HG02840 (cell line): ENCODE results near the gene CALHM4.

ENCODE experiments used
- ATAC-seq: cut with Tn5 transposase; IDR thresholded peaks from one replicate; pipeline ENCODE4 v1.9.1; 2021; ENCODE audit warnings: mild to moderate bottlenecking, moderate library complexity, moderate number of reproducible peaks; ENCODE audit not compliant: unreplicated experiment, low FRiP score

The CALHM4 gene

DNA sequence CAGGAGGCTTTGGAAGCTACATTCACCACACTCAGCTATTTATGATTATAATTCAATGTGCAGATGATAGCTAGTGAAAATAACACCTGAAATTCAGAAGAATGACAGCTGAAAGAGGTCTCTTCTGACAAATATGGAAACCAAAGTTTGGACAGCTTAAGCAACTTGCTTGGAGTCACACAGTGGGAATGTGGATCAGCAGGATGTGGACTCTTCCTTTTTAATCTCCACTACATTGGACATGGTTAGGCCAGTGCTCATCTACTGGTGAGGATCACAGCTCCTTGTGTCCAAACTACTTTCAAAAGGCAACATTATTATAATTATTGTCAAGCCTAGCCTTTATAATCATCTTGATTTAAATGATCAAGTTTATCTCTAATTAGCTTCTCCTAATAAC, 18.4 kb upstream of the CALHM4 start:
- no peak for ATAC-seq

- ATAC-seq: no peak
These were observed 17.3 kb upstream of the CALHM4 start for GRCh38 chr6:116536216-116536621.

- ATAC-seq: no peak
These were observed 11.1 kb upstream of the CALHM4 start for GRCh38 chr6:116542426-116542825.

- ATAC-seq: no peak
These were observed 10.4 kb upstream of the CALHM4 start for GRCh38 chr6:116543149-116543548.

DNA sequence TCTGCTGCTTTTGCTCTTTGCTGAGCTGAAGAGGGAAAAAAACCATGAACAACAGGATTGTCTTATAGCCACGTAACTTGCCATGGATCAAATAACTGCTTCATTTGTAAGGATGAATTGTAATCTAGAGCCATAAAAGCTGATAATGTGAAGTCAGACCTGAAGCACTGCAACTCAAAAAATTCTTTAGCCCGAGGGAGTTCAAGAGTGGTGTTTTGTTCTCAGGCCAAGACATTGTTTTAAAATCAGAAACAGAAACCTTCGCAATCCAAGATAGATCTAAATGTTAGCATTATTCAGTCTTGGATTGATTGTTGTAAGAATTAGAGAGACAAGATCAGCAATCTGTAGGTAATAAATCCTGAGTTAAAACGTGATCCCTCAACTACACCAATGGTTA, 7.9 kb upstream of the CALHM4 start, which contains the start of gene TRAPPC3L:
TSS of gene TRAPPC3L (minus strand) at position 34 of the 400 bp plus-strand sequence. CDS start 170 bp downstream, outside the sequence.
- ATAC-seq: no peak

- no peak for ATAC-seq
These were observed 6.2 kb upstream of the CALHM4 start for GRCh38 chr6:116547358-116547757.

- ATAC-seq: no peak
These were observed 2.8 kb upstream of the CALHM4 start for GRCh38 chr6:116550796-116551195.

GRCh38 chr6:116556065-116556464, 2.5 kb downstream of the CALHM4 start:
- no peak for ATAC-seq

DNA sequence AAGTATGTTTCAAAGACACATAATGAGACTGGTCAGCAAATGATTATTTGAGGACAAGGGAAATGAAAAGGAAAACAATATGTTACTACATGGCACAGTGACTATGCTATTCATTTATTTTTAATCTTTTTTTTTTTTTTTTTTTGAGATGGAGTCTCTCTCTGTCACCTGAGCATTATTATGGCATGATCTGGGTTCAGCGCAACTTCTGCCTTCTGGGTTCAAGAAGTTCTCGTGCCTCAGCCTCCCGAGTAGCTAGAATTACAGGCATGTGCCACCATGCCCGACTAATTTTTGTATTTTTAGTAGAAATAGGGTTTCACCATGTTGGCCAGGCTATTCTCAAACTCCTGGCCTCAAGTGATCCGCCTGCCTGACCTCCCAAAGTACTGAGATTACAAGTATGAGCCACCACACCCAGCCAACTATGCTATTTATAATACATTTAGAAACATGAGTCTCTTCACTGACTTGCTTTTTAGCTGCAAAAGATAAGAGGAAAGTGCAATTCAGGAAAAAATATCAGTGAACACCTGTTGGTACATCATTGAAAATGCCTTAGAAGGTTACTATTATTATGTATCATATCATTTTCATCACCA, 3.4 kb downstream of the CALHM4 start:
- no peak for ATAC-seq

DNA sequence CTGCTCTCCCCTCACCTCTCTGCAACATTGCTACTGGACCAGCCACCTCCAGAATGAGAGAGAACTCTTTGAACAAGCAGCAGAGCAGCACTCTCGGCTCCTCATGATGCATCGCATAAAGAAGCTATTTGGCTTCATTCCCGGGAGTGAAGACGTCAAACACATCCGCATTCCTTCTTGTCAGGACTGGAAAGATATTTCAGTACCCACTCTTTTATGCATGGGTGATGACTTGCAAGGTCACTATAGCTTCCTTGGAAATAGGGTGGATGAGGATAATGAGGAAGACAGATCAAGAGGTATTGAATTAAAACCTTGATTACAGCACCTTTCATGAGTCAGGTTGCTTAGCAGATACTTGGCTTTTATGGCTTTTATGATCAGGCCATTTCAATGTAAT, 4.3 kb downstream of the CALHM4 start:
- ATAC-seq: no peak

DNA sequence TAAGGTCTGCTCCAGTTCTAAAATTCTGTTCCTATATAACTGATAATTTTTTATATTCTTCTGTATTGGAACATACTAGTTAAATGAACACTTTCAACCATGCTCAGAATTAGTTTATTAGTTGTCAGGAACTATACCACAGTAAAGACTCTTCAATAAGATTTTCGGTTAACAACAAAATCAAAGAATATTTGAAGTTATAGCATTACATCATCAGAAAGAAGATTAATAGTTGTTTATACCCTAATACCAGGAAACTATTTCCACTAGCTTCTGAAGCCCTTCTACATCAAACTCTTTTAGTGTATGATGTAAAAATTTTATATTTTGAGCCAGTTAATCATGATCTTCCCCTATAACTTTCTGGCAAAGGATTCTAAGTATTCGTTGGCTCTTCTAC, 6.6 kb downstream of the CALHM4 start:
- no peak for ATAC-seq

DNA sequence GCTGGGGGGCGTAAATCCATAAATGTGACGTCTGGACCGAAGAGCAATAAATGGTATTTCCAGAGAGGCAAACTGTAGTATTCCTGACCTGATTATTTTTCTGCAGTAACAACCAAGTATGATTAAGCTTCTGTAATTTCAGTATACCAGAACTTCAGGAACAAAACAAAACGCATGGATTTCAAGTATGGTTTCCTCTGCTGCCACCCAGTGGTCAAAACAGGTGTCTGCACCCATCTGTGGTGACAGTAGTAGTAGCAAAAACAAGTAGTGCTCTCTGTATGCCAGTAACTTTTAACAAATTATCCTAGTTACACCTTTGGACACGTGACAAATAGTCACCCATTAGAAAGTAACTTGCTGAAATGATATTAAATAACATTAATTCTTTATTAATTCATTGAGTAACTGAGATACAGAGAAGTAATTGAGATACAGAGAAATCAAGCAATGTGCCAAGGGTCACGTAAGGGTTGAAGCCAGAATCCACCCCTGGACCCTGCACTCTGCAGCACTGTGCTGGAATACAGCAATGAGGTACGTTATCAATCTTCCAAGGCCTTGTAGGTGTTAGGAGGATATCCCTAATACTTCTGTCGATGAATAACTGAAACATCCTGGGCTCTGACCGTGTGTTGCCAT, 7.9 kb downstream of the CALHM4 start:
- ATAC-seq: no peak

DNA sequence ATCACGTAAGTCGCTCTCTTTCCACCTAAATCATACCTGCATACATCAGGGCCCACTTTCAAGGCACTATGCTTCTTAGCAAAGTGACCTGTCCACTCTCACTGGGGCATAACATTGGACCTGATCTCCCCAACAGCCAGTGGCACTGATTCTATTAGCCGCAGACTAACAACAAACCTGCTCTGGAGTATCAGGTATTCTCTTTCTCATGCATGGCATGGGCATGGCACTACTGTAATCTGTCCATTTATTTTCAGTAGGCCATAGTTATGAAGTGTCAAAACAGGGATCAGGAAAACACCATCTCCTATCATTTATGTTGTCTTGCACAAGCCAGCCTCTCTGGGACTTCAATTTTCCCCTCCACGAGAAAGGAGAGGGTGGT, 8.5 kb downstream of the CALHM4 start:
- no peak for ATAC-seq

DNA sequence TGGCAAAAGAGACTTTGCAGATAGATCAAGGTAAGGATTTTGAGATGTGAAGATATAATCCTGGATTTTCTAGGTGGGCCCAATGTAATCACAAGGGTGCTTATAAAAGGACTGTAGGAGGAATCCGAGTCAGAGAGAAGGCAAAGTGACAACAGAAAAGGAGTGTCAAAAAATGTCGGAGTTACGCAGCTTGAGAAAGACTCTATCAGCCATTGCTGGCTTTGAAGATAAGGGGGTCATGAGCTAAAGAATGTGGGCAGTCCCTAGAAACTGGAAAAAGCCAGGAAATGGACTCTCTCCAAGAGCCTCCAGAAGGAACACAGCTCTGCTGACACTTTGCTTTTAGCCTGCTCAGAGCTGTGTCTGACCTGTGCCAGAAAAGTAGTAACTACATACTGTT, 9.1 kb downstream of the CALHM4 start:
- ATAC-seq: no peak

DNA sequence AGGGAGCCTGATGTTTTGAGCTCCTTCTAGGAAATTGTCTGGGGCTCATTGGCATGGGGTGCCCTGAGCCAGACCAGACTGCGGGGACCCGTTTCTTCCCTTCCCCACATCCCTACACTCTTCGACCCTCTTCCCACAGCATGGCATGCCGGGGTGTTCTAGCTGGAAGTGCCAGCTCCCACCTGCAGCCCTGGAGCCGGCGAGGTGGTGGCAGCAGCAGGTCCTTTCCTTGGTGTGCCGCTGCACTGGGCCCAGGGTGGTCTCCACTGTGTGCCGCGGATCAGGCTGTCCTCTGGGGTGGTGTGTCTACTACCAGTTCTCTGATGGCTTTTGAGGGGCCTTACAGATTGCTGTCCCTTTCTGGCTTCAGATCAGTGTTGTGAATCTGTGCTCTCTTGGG, 10.3 kb downstream of the CALHM4 start:
- ATAC-seq: no peak

DNA sequence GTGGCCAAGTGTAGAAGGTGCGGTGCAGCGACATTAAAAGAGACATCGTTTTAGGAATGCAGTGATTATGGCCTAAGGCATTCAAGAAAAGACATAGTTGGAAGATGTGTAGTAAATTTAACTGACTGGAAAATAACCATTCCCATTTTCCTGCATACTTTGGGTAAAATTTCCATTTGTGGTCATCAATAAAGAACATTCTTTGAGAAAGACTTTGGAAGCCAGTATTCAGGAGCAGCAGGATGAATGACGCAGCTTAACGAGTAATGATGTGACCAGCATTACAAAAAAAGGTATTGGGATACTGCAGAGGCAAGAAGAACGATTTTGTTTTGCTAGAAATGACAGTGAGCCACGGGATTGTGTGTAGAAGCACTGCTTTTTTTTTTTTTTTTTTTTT, 10.8 kb downstream of the CALHM4 start:
- ATAC-seq: no peak

DNA sequence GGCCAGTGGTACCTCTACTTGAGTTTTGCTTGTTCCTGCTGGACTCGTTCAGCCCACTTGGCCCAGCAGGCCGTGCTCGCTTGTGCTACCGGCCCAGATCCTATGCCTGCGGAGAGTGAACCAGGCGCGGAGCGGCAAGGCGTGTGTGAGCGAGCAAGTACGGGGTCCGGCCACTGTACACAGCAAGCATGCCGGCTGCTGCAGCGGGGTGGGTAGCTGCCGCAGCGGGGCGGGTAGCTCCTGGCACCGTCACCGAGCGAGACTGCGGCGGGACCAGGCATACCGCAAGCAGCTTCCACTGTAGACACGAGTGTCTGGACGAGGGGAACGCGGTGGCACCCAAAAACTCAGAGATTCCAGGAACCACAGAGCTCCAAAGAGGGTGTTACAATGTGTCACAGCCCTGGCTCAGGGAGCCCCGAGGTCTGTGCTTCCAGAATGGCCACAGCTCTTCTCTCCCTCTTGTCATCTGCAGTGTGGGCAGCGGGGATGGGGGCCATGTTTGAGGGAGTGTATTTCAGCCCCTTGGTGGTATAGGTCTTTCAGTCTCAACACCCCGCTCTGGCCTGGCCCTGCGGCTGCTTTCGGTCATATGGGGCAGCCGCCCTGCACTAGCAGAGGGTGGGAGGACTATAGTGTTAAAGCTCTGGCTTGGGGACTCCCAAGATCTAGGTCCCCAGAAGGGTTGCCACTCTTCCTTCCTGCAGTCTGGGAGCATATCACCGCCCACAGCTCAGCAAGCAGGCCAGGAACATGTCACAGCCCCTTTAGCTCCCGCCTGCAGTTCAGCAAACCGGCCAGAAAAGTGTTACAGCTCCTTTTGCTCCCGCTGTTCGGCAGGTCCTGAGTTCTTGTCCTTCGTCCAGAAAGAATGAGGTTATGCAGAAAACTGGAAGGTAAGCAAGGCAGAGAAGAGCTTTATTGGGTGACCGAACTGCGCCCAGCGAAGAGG, 11.6 kb downstream of the CALHM4 start:
- ATAC-seq: no peak

DNA sequence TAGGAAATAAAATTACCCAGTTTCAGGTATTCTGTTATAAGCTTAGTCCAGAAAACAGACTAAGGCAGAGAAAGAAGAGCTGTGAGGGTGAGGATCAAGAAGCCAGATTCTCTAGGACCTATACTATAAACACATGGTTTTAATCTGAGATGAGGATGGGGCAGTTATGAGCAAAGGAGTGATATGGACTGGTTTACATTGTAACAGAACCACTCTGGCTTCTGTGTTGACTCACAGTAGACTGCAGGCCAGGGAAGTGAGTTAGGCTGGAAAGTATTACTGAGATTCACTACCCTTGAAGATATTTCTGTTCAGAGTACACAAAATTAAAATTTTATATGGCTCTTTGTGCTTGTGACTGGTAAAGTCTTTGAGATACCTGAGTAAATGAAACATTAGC, 14.6 kb downstream of the CALHM4 start:
- no peak for ATAC-seq

DNA sequence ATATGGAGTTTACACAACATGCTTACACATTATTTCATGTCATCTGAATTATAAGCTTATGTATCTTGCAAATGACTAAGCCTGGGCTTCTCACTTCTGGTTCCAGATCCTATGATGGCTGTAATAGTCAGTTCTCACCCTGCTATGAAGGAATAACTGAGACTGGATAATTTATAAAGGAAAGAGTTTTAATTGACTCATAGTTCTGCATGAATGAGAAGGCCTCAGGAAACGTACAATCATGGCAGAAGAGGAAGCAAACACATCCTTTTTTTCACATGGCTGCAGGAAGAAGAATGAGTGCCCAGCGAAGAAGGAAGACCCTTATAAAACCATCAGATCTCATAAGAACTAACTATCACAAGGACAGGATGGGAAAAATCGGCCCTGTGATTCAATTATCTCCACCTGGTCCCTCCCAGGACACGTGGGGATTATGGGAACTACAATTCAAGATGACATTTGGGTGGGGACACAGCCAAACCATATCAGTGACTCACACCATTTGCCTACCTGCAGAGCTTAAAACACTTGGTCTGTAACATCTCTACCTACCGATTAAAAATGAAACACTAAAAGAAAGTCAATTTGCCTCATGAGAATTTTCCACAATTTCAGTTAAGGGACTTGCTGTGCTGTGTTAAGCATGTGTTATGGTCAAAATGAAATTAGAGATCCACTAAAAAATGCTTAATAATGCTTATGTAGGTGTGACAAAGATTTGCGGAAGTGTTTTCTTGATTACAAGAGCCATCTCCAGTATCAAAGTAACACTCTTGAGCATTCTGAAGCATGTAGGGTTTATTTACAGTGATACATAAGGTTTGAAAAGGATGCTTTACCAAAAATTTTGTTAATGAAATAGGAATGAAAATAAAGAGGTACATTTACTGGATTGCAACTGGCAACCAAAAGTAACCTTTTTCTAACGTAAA, 15.5 kb downstream of the CALHM4 start:
- no peak for ATAC-seq
